ENCODE data around the gene ATP6AP1.

The ATP6AP1 gene

GRCh38 chrX:154444755-154445246 is 16.3 kb downstream of the ATP6AP1 start:
- FAIRE-seq = no peak
- DNase-seq (ENCODE audit: low spot score) = no peak

GRCh38 chrX:154445776-154446175 is 17.3 kb downstream of the ATP6AP1 start:
- no peak for DNase-seq (ENCODE audit: low spot score)
- no peak for FAIRE-seq

GRCh38 chrX:154446430-154446829 is 18.0 kb downstream of the ATP6AP1 start:
- DNase-seq (ENCODE audit: low spot score) (no peak), FAIRE-seq (no peak)

GRCh38 chrX:154448484-154448883 is 20.0 kb downstream of the ATP6AP1 start:
- DNase-seq (ENCODE audit: low spot score) (no peak), FAIRE-seq (no peak)

GRCh38 chrX:154449618-154450017 is 21.1 kb downstream of the ATP6AP1 start:
- FAIRE-seq (no peak), DNase-seq (ENCODE audit: low spot score) (no peak)

- FAIRE-seq (no peak), DNase-seq (ENCODE audit: low spot score) (no peak)
Measured at GRCh38 chrX:154450312-154450711, 21.8 kb downstream of the ATP6AP1 start.

- no peak for FAIRE-seq
- no peak for DNase-seq (ENCODE audit: low spot score)
Measured at GRCh38 chrX:154452823-154453222, 24.3 kb downstream of the ATP6AP1 start.

- DNase-seq (ENCODE audit: low spot score) (no peak), FAIRE-seq (no peak)
Measured at GRCh38 chrX:154457491-154458115, 29.1 kb downstream of the ATP6AP1 start.

- no peak for DNase-seq (ENCODE audit: low spot score)
- FAIRE-seq = no peak
Measured at GRCh38 chrX:154458116-154458953, 29.9 kb downstream of the ATP6AP1 start, which contains the start of gene PLXNA3. Gene PLXNA3 (plus strand): TSS chrX:154458281. CDS start chrX:154460184, 1,903 bp downstream.

- FAIRE-seq (no peak), DNase-seq (ENCODE audit: low spot score) (peak; percentile 27)
Measured at GRCh38 chrX:154458954-154459778, 30.7 kb downstream of the ATP6AP1 start.

GRCh38 chrX:154459832-154460231 is 31.4 kb downstream of the ATP6AP1 start:
- DNase-seq (ENCODE audit: low spot score) = no peak

GRCh38 chrX:154460326-154460725 is 31.8 kb downstream of the ATP6AP1 start:
- DNase-seq (ENCODE audit: low spot score) (no peak), FAIRE-seq (no peak)

More at GRCh38 chrX:154459832-154460231, 31.4 kb downstream of the ATP6AP1 start:
- FAIRE-seq = no peak

GRCh38 chrX:154462396-154462795 is 33.9 kb downstream of the ATP6AP1 start:
- FAIRE-seq = no peak
- DNase-seq (ENCODE audit: low spot score) = no peak

GRCh38 chrX:154463611-154464220 is 35.2 kb downstream of the ATP6AP1 start:
- FAIRE-seq (no peak), DNase-seq (ENCODE audit: low spot score) (no peak)

GRCh38 chrX:154464806-154465365 is 36.4 kb downstream of the ATP6AP1 start:
- DNase-seq (ENCODE audit: low spot score) (no peak), FAIRE-seq (no peak)

GRCh38 chrX:154465601-154466000 is 37.1 kb downstream of the ATP6AP1 start:
- DNase-seq (ENCODE audit: low spot score) (no peak), FAIRE-seq (no peak)

GRCh38 chrX:154466036-154466435 is 37.6 kb downstream of the ATP6AP1 start:
- DNase-seq (ENCODE audit: low spot score) (no peak), FAIRE-seq (no peak)

GRCh38 chrX:154466907-154467306 is 38.4 kb downstream of the ATP6AP1 start:
- FAIRE-seq = no peak
- no peak for DNase-seq (ENCODE audit: low spot score)

- FAIRE-seq = no peak
- no peak for DNase-seq (ENCODE audit: low spot score)
Measured at GRCh38 chrX:154467556-154467955, 39.1 kb downstream of the ATP6AP1 start.

- no peak for DNase-seq (ENCODE audit: low spot score)
Measured at GRCh38 chrX:154468217-154468616, 39.7 kb downstream of the ATP6AP1 start.

GRCh38 chrX:154469114-154469513 is 40.6 kb downstream of the ATP6AP1 start:
- FAIRE-seq = no peak

More at GRCh38 chrX:154468217-154468616, 39.7 kb downstream of the ATP6AP1 start:
- FAIRE-seq = no peak

More at GRCh38 chrX:154469114-154469513, 40.6 kb downstream of the ATP6AP1 start:
- no peak for DNase-seq (ENCODE audit: low spot score)
